Mesenchymal stem cell (in vitro differentiated cells and primary cell): ENCODE data around the gene SPTBN1.

Experiments
- DNase-seq: peaks from one replicate; pipeline ENCODE4 v3.0.0-alpha.2; 2013
- H2AFZ ChIP-seq: one replicate; pipeline ENCODE4 v1.6.1; 2013; ENCODE audit warnings: low read depth, mild to moderate bottlenecking, control low read depth, inconsistent platforms, low read length, moderate library complexity
- H2AK5ac ChIP-seq: 2 replicates; pipeline ENCODE4 v1.6.1; 2013; ENCODE audit warnings: low read length, moderate library complexity, mild to moderate bottlenecking, inconsistent platforms; ENCODE audit not compliant: severe bottlenecking
- H2BK120ac ChIP-seq: one replicate; pipeline ENCODE4 v1.6.1; 2013; ENCODE audit warnings: low read depth, mild to moderate bottlenecking, inconsistent platforms, low read length, moderate library complexity
- H2BK12ac ChIP-seq, 2 experiments: one replicate each; pipeline ENCODE4 v1.6.1; 2013; ENCODE audit warnings: inconsistent platforms in 2 of 2, low read length in 2 of 2, mild to moderate bottlenecking in 2 of 2, moderate library complexity in 2 of 2, control low read depth in 1 of 2
- H2BK15ac ChIP-seq: one replicate; pipeline ENCODE4 v1.6.1; 2013; ENCODE audit warnings: mild to moderate bottlenecking, low read depth, inconsistent platforms; ENCODE audit not compliant: poor library complexity, severe bottlenecking
- H2BK5ac ChIP-seq: 2 replicates; pipeline ENCODE4 v1.6.1; 2013; ENCODE audit warnings: low read depth, mild to moderate bottlenecking, low read length, control low read depth, inconsistent platforms; ENCODE audit not compliant: poor library complexity, severe bottlenecking
- H3K14ac ChIP-seq, 2 experiments: one replicate each; pipeline ENCODE4 v1.6.1; 2013; ENCODE audit warnings: inconsistent platforms in 2 of 2, low read length in 2 of 2, control low read depth in 1 of 2, mild to moderate bottlenecking in 1 of 2, moderate library complexity in 1 of 2
- H3K18ac ChIP-seq, 2 experiments: one replicate each; pipeline ENCODE4 v1.6.1; 2013; ENCODE audit warnings: inconsistent platforms in 2 of 2, low read length in 2 of 2, control low read depth in 1 of 2, low read depth in 1 of 2, mild to moderate bottlenecking in 1 of 2
- H3K23ac ChIP-seq, 2 experiments: one replicate each; pipeline ENCODE4 v1.6.1; 2013; ENCODE audit warnings: inconsistent platforms in 2 of 2, low read length in 2 of 2, mild to moderate bottlenecking in 2 of 2, moderate library complexity in 2 of 2, control low read depth in 1 of 2
- H3K27ac ChIP-seq: 2 replicates; pipeline ENCODE4 v1.5.1; 2013; ENCODE audit warnings: mild to moderate bottlenecking, moderate library complexity, low read length, control low read depth, inconsistent platforms; ENCODE audit not compliant: poor library complexity, severe bottlenecking
- H3K27me3 ChIP-seq, 2 experiments: 2 replicates each; pipeline versions ENCODE4 v1.6.1 to v1.7.0; 2013; ENCODE audit warnings: low read length in 2 of 2, mild to moderate bottlenecking in 2 of 2, moderate library complexity in 2 of 2, control low read depth in 1 of 2, inconsistent platforms in 1 of 2; ENCODE audit not compliant: control insufficient read depth in 1 of 2, insufficient read depth in 1 of 2
- H3K36me3 ChIP-seq, 2 experiments: 2 replicates each; pipeline versions ENCODE4 v1.6.1 to v1.7.0; 2013; ENCODE audit warnings: low read length in 2 of 2, control low read depth in 1 of 2, inconsistent platforms in 1 of 2, low read depth in 1 of 2, mild to moderate bottlenecking in 1 of 2; ENCODE audit not compliant: insufficient read depth in 2 of 2, control insufficient read depth in 1 of 2
- H3K4ac ChIP-seq, 2 experiments: one replicate each; pipeline ENCODE4 v1.6.1; 2013; ENCODE audit warnings: inconsistent platforms in 2 of 2, low read length in 2 of 2, mild to moderate bottlenecking in 2 of 2, moderate library complexity in 2 of 2, control low read depth in 1 of 2, low read depth in 1 of 2
- H3K4me1 ChIP-seq: 2 replicates; pipeline ENCODE4 v1.6.1; 2013; ENCODE audit warnings: low read depth, low read length, control low read depth; ENCODE audit not compliant: control insufficient read depth, insufficient read depth
- H3K4me2 ChIP-seq: 2 replicates; pipeline ENCODE4 v1.6.1; 2013; ENCODE audit warnings: low read length, mild to moderate bottlenecking, inconsistent platforms; ENCODE audit not compliant: poor library complexity, severe bottlenecking
- H3K4me3 ChIP-seq, 2 experiments: 2 replicates each; pipeline versions ENCODE4 v1.5.1 to v1.7.0; 2013; ENCODE audit warnings: low read length in 2 of 2, mild to moderate bottlenecking in 2 of 2, control low read depth in 1 of 2, low read depth in 1 of 2; ENCODE audit not compliant: insufficient read depth in 1 of 2
- H3K79me1 ChIP-seq: replicated peaks from 2 replicates; pipeline ENCODE4 v1.6.1; 2013; ENCODE audit warnings: mild to moderate bottlenecking, control low read depth, low read length, inconsistent platforms; ENCODE audit not compliant: poor library complexity, severe bottlenecking
- H3K9ac ChIP-seq: 2 replicates; pipeline ENCODE4 v1.7.0; 2013; ENCODE audit warnings: mild to moderate bottlenecking, low read length, moderate library complexity
- H3K9me3 ChIP-seq: 2 replicates; pipeline ENCODE4 v1.7.0; 2013; ENCODE audit warnings: mild to moderate bottlenecking, low read length; ENCODE audit not compliant: control insufficient read depth
- H4K8ac ChIP-seq: one replicate; pipeline ENCODE4 v1.6.1; 2013; ENCODE audit warnings: inconsistent platforms, mild to moderate bottlenecking, low read length, moderate library complexity
- H4K91ac ChIP-seq: one replicate; pipeline ENCODE4 v1.6.1; 2013; ENCODE audit warnings: mild to moderate bottlenecking, low read length, inconsistent platforms
- WGBS: methylation state at CpG from one replicate; pipeline ENCODE4 v1.1.7; 2013; ENCODE audit warnings: mixed read lengths; 5-methylcytosine and 5-hydroxymethylcytosine counted together

SPTBN1 gene

GRCh38 chr2:54478899-54479298 is 22.8 kb downstream of the SPTBN1 start:
- Histone ChIP-seq H4K91ac (no peak overlapping the region), H3K36me3 (no peaks in the 10 kb centered on the region), H2BK120ac (no peak overlapping the region), H3K9me3 (no peaks in the 10 kb centered on the region), H3K14ac (no peak overlapping the region), H3K4me3 (no peak overlapping the region), H2AFZ (no peak overlapping the region), H4K8ac (no peak overlapping the region), H3K4ac (no peak overlapping the region), H3K18ac (no peak overlapping the region), H2BK12ac (no peak overlapping the region), H3K27me3 (no peaks in the 10 kb centered on the region), H2BK15ac (no peak overlapping the region), H2AK5ac (no peak overlapping the region), H2BK5ac (no peak overlapping the region), H3K4me1 (peaks cover 15% of the 10 kb centered on the region), H3K23ac (no peak overlapping the region), H3K4me2 (no peak overlapping the region), H3K79me1 (peaks cover 4% of the 10 kb centered on the region), H3K27ac (no peak overlapping the region), H3K9ac (no peak overlapping the region)
- WGBS, result no CpG with 5 or more reads among the region's 1 CpG
- no peak for DNase-seq

DNA sequence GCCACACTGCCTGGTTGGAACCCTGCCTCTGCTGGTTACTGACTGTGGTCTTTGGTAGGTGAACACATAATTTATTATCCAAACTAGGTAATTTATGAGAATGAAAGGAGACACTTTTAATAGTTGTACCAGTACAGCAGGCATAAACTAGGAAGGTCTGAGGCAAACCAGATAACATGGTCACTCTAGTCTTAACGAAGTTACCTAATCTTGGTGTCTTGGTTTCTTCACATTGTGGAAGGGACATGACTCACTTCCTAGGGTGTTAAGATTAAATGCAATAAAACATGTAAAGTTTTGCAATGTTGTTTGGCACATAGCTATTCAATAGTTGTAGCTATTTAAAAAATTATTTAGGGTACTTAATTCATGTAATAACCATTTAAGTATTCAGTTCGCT is 23.3 kb downstream of the SPTBN1 start:
- H3K18ac ChIP-seq, result no peak overlapping the region
- H3K27ac ChIP-seq, result peak overlapping the region; percentile 29
- 50% methylated on average over 2 of the region's 2 CpGs for WGBS
- no peak overlapping the region for H2AK5ac ChIP-seq
- no peaks in the 10 kb centered on the region for H3K27me3 ChIP-seq
- DNase-seq, result peak; percentile 90
- H3K9me3 ChIP-seq, result no peaks in the 10 kb centered on the region
- peaks cover 4% of the 10 kb centered on the region for H3K79me1 ChIP-seq
- H2BK15ac ChIP-seq, result no peak overlapping the region
- H2AFZ ChIP-seq, result no peak overlapping the region
- H3K4ac ChIP-seq, result no peak overlapping the region
- no peak overlapping the region for H4K91ac ChIP-seq
- H3K4me1 ChIP-seq, result peaks cover 16% of the 10 kb centered on the region
- no peak overlapping the region for H2BK5ac ChIP-seq
- H3K9ac ChIP-seq, result no peak overlapping the region
- H3K4me3 ChIP-seq, result no peak overlapping the region
- H3K36me3 ChIP-seq, result no peaks in the 10 kb centered on the region
- no peak overlapping the region for H3K23ac ChIP-seq
- no peak overlapping the region for H4K8ac ChIP-seq
- H2BK120ac ChIP-seq, result no peak overlapping the region
- H3K14ac ChIP-seq, result no peak overlapping the region
- no peak overlapping the region for H3K4me2 ChIP-seq
- no peak overlapping the region for H2BK12ac ChIP-seq

DNA sequence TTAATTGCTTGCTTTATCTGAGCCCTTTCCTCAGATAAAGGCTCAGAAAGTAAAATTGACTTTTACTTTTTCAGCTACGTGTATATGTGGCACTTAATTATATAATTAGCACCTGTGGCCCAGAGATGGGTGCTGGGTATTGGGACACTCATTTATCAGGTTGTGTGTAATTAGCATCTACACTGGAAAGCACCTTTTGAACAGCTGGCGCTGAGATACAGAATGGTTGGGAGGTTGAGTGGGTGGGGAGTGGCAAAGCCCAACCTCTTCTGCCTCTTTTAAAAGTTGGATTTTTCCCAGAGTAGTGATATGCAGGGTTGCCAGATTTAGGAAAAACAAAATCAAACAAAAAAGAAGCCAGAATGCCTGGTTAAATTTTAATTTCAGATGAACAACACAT is 23.9 kb downstream of the SPTBN1 start:
- 87% methylated on average over 2 of the region's 2 CpGs for WGBS
- no peak overlapping the region for H3K4ac ChIP-seq

GRCh38 chr2:54481686-54482085 is 25.6 kb downstream of the SPTBN1 start:
- Histone ChIP-seq H2AK5ac (peak overlapping the region; percentile 35), H3K9ac (no peak overlapping the region), H3K9me3 (no peaks in the 10 kb centered on the region), H2AFZ (no peak overlapping the region), H2BK5ac (no peak overlapping the region), H2BK15ac (no peak overlapping the region), H4K8ac (no peak overlapping the region), H3K18ac (no peak overlapping the region), H3K4me3 (no peak overlapping the region), H3K27me3 (no peaks in the 10 kb centered on the region), H3K23ac (no peak overlapping the region), H3K14ac (no peak overlapping the region), H3K4me2 (no peak overlapping the region), H3K79me1 (peaks cover 3% of the 10 kb centered on the region), H3K27ac (no peak overlapping the region), H3K4me1 (peaks cover 18% of the 10 kb centered on the region), H4K91ac (no peak overlapping the region), H2BK12ac (no peak overlapping the region), H3K4ac (no peak overlapping the region), H3K36me3 (no peaks in the 10 kb centered on the region), H2BK120ac (no peak overlapping the region)
- 98% methylated on average over 2 of the region's 3 CpGs for WGBS
- no peak for DNase-seq

More for the DNA sequence above, 23.9 kb downstream of the SPTBN1 start:
- Histone ChIP-seq H3K4me1 (peaks cover 18% of the 10 kb centered on the region), H4K91ac (no peak overlapping the region), H3K4me2 (no peak overlapping the region), H3K14ac (no peak overlapping the region), H3K27me3 (no peaks in the 10 kb centered on the region), H3K79me1 (peaks cover 4% of the 10 kb centered on the region), H2BK120ac (no peak overlapping the region), H3K18ac (no peak overlapping the region), H3K36me3 (no peaks in the 10 kb centered on the region), H3K4me3 (no peak overlapping the region), H3K27ac (no peak overlapping the region), H2BK12ac (no peak overlapping the region), H4K8ac (no peak overlapping the region), H2AK5ac (no peak overlapping the region), H3K9me3 (no peaks in the 10 kb centered on the region), H2BK15ac (no peak overlapping the region), H2AFZ (no peak overlapping the region), H3K23ac (no peak overlapping the region), H3K9ac (no peak overlapping the region), H2BK5ac (no peak overlapping the region)
- DNase-seq, result no peak
